ENCODE data around the gene TFEB. TPM values are rescaled to one million over a fixed set of nuclear protein-coding genes. Genes with fewer than 3 reads are reported as not detected.

Gene TFEB
- total and polyA plus RNA-seq, 4 donors, result 1.1 to 6.2 (median 3.8) TPM

DNA sequence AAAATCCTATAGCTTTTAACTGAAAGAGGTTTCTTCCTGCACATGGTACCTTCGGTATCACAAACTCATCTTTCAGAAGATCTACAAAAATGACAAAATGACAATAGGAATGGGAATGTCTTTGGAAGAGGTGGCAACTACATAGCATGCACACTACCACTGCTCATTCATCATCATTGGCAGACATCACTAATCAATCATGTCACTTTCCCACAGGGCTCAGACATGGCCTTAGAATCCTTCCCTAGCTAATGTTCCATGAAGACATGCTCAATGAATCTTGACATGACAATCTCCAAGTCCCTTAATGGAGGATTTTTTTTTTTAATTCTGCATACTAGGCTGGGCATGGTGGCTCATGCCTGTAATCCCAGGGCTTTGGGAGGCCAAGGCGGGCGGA is 15.0 kb upstream of the TFEB start (continued):
- TF ChIP-seq NR2F2 (IDR thresholded peaks at IDR 0.05) (no peak), FOXA2 (IDR thresholded peaks at IDR 0.05) (no peak), JUND (IDR thresholded peaks at IDR 0.05) (no peak), YY1 (IDR thresholded peaks at IDR 0.05) (no peak), HNF4A (conservative IDR thresholded peaks at IDR 0.05) (no peak)
- TF ChIP-seq, protein P1, sequence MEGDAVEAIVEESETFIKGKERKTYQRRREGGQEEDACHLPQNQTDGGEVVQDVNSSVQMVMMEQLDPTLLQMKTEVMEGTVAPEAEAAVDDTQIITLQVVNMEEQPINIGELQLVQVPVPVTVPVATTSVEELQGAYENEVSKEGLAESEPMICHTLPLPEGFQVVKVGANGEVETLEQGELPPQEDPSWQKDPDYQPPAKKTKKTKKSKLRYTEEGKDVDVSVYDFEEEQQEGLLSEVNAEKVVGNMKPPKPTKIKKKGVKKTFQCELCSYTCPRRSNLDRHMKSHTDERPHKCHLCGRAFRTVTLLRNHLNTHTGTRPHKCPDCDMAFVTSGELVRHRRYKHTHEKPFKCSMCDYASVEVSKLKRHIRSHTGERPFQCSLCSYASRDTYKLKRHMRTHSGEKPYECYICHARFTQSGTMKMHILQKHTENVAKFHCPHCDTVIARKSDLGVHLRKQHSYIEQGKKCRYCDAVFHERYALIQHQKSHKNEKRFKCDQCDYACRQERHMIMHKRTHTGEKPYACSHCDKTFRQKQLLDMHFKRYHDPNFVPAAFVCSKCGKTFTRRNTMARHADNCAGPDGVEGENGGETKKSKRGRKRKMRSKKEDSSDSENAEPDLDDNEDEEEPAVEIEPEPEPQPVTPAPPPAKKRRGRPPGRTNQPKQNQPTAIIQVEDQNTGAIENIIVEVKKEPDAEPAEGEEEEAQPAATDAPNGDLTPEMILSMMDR (IDR thresholded peaks at IDR 0.05; ENCODE audit: low read depth, low read length, missing input control), result no peak

DNA sequence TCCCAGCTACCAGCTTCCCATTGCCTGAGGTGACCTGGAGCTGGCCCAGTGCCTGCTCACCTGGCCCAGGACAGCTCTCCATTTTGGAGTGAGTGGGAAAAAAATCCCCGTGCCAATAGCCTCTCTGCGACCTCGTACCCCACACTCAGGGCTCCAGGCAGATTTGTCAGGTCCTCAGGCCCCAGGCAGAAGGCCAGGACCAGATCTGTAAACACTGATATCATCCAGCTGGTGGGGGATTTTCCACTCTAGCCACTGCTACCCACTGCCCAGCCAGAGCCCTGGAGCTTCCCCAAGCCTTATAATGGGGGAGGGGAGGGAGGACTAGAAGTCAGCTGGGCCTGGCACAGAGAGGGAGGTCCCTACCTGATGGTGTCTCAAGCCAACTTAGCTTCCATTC is 13.1 kb upstream of the TFEB start:
- TF ChIP-seq HNF4A (conservative IDR thresholded peaks at IDR 0.05) (no peak), RXRA (IDR thresholded peaks at IDR 0.05) (no peak), EGR1 (IDR thresholded peaks at IDR 0.05; ENCODE audit: low read depth in 2 of 2) (no peak), TAF1 (conservative IDR thresholded peaks at IDR 0.05) (no peak), RAD21 (IDR thresholded peaks at IDR 0.05) (no peak), YY1 (IDR thresholded peaks at IDR 0.05) (no peak), SP1 (IDR thresholded peaks at IDR 0.05) (no peak), JUND (IDR thresholded peaks at IDR 0.05) (no peak), FOXA2 (IDR thresholded peaks at IDR 0.05) (no peak)
- TF ChIP-seq, protein P1 (IDR thresholded peaks at IDR 0.05; ENCODE audit: low read depth, low read length, missing input control), result no peak
- TF ChIP-seq, protein P2, sequence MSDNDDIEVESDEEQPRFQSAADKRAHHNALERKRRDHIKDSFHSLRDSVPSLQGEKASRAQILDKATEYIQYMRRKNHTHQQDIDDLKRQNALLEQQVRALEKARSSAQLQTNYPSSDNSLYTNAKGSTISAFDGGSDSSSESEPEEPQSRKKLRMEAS (IDR thresholded peaks at IDR 0.05), result no peak
- TF ChIP-seq, protein P3, sequence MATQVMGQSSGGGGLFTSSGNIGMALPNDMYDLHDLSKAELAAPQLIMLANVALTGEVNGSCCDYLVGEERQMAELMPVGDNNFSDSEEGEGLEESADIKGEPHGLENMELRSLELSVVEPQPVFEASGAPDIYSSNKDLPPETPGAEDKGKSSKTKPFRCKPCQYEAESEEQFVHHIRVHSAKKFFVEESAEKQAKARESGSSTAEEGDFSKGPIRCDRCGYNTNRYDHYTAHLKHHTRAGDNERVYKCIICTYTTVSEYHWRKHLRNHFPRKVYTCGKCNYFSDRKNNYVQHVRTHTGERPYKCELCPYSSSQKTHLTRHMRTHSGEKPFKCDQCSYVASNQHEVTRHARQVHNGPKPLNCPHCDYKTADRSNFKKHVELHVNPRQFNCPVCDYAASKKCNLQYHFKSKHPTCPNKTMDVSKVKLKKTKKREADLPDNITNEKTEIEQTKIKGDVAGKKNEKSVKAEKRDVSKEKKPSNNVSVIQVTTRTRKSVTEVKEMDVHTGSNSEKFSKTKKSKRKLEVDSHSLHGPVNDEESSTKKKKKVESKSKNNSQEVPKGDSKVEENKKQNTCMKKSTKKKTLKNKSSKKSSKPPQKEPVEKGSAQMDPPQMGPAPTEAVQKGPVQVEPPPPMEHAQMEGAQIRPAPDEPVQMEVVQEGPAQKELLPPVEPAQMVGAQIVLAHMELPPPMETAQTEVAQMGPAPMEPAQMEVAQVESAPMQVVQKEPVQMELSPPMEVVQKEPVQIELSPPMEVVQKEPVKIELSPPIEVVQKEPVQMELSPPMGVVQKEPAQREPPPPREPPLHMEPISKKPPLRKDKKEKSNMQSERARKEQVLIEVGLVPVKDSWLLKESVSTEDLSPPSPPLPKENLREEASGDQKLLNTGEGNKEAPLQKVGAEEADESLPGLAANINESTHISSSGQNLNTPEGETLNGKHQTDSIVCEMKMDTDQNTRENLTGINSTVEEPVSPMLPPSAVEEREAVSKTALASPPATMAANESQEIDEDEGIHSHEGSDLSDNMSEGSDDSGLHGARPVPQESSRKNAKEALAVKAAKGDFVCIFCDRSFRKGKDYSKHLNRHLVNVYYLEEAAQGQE (IDR thresholded peaks at IDR 0.05), result no peak
- TF ChIP-seq, protein P4, sequence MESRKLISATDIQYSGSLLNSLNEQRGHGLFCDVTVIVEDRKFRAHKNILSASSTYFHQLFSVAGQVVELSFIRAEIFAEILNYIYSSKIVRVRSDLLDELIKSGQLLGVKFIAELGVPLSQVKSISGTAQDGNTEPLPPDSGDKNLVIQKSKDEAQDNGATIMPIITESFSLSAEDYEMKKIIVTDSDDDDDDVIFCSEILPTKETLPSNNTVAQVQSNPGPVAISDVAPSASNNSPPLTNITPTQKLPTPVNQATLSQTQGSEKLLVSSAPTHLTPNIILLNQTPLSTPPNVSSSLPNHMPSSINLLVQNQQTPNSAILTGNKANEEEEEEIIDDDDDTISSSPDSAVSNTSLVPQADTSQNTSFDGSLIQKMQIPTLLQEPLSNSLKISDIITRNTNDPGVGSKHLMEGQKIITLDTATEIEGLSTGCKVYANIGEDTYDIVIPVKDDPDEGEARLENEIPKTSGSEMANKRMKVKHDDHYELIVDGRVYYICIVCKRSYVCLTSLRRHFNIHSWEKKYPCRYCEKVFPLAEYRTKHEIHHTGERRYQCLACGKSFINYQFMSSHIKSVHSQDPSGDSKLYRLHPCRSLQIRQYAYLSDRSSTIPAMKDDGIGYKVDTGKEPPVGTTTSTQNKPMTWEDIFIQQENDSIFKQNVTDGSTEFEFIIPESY (IDR thresholded peaks at IDR 0.05), result no peak
- TF ChIP-seq, protein P5, sequence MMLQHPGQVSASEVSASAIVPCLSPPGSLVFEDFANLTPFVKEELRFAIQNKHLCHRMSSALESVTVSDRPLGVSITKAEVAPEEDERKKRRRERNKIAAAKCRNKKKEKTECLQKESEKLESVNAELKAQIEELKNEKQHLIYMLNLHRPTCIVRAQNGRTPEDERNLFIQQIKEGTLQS (IDR thresholded peaks at IDR 0.05), result no peak
- WGBS, result 64% methylated on average over 3 of the region's 3 CpGs
- no peak overlapping the region for H3K4me3 ChIP-seq (ENCODE audit: low read depth in 1 of 3, low read length in 3 of 3)
- no peaks in the 10 kb centered on the region for H3K27me3 ChIP-seq (ENCODE audit: control insufficient read depth in 4 of 4, insufficient read depth in 4 of 4, low read length in 3 of 4)
- no peak overlapping the region for H3K9ac ChIP-seq (ENCODE audit: low read depth in 1 of 2, low read length in 2 of 2)
- no peak for DNase-seq (ENCODE audit: low spot score)
- no peak overlapping the region for H3K27ac ChIP-seq (ENCODE audit: low read depth in 1 of 2, low read length in 2 of 2)
- H3K9me3 ChIP-seq (ENCODE audit: control insufficient read depth in 4 of 4, low read length in 3 of 4), result no peaks in the 10 kb centered on the region
- H3K36me3 ChIP-seq (ENCODE audit: control insufficient read depth in 4 of 4, insufficient read depth in 3 of 4, low read depth in 1 of 4, low read length in 3 of 4), result no peaks in the 10 kb centered on the region
- no peaks in the 10 kb centered on the region for H3K4me1 ChIP-seq (ENCODE audit: control insufficient read depth in 4 of 4, insufficient read depth in 4 of 4, low read length in 3 of 4)

All from liver (tissue), 9 donors.